ENCODE data around the gene NRIP2. TPM values are rescaled to one million over a fixed set of nuclear protein-coding genes. Genes with fewer than 3 reads are reported as not detected.

Gene NRIP2
- not detected in 5 replicates for total RNA-seq (2022; extraction: Qiagen RNA extraction; ENCODE audit: low read depth)

GRCh38 chr12:2834581-2835491, at the start of gene NRIP2:
TSS of gene NRIP2 (minus strand) at chr12:2835035. CDS start at chr12:2834983, 52 bp downstream.

DNA sequence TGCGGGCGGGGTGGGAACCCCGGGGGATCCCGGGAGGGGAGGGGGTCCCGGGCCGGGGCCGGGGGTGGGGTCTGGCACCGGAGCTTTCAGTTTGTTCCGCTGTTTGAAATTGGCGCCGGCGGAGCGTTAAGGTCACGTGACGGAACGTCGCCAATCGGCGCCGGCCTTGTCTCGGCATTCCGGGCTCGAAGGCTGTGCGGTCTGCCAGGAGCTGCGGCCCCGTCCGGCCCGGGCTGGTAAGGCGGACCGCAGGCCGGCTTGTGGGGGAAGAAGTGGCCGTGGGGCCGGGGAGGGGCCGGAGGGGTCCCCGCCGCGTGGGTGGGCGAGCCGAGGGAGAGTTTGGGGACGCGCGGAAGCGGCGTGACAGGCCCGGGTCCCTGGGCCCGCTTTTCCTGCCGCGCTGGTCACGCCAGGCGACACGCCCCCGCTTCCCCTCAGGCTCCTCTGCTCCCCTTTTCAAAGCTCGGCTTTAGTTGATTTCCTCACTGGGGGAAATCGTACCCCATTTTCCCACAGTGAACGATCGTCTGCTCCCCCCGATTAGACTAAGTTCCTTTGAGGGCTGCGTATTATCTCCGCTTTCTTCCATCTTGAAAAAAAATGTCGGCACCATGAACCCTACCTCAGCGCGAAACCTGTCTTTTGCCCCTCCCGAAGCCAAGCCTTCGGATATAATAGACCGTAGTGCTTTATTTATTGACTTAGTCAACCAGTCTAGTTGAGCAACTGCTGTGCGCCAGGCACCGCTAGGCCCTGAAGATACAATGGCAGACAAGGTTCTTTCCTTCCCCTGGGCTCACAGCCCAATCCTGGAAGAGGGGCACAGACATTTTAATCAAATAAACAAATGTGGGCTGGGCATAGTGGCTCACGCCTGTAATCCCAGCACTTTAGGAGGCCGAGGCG, 42.5 kb upstream of the NRIP2 start, which contains the start of the genes FOXM1 and RHNO1:
TSS of gene FOXM1 (minus strand) at position 128 of the 906 bp plus-strand sequence. CDS start 2,696 bp downstream, outside the sequence.
TSS of gene RHNO1 (plus strand) at position 177 of the 906 bp plus-strand sequence. CDS start 8,144 bp downstream, outside the sequence.

DNA sequence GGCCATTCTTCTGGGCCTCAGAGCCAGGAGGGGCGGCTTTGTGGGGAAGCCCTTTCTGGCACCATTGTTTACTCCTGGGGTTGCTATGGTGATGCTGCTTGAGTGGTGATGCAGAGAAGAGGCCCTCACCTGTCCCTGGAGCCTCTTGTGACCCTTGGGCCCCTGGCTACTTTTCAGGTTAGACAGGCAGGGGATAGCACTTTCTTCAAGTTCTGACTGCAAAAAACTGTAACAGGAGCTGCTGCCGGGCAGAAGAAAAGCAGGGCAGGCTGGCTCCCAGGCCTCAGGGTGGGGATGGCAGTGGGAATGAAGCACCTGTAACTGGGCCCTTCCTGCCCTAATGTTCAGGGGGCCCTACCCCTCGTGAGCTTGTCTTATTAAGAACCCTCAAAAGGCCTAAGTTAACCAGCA, 22.2 kb upstream of the NRIP2 start, which contains the start of gene TEX52:
TSS of gene TEX52 (minus strand) at position 19 of the 411 bp plus-strand sequence. CDS start at position 6, 13 bp downstream.

DNA sequence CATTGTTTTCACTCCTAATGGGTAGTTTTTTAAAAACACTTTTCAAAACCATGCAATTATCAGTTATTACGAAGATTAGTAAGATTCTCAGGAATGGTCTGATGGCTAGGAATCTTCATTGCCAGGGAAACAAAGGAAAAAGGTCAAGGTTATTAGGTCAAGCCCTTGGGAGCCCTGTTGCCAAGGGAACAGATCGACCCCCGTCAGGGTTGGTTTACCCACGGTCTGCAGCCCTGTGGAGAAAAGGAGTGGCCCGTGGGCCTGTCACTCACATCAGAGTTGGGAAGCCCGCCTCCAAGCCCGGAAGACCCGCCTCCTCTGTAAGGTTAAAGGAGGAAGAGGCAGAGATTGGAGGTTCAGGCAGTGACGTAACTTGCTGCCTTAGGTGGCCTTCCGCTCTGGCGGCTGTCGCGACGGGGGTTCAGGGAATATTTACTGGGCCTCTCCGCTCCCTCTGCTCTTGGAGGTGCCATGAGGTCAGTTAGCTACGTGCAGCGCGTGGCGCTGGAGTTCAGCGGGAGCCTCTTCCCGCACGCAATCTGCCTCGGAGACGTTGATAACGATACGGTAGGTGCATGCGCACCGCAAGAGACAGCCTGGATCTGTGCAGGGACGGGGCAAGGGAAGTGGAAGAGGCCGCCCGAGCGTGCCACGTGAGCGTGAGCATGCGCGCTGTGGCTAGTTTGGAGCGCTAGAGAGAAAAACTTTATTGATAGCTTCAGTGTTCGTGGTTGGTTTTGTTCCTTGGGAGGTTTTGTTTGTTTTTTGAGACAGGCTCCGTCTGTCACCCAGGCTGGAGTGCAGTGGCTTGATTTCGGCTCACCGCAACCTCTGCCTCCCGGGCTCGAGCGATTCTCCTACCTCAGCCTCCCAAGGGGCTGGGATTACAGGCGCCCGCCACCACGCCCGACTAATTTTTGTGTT, 22.3 kb downstream of the NRIP2 start, which contains the start of gene ITFG2:
TSS of gene ITFG2 (plus strand) at position 379 of the 924 bp plus-strand sequence. CDS start at position 472, 93 bp downstream.

GRCh38 chr12:2794736-2795289, 40.0 kb downstream of the NRIP2 start, which contains the start of gene FKBP4:
TSS of gene FKBP4 (plus strand) at chr12:2794970. CDS start at chr12:2795140, 170 bp downstream.

Other genes with a start within 250 kb of the NRIP2 start
- gene FKBP4, start 40.1 kb downstream of the NRIP2 start, total RNA-seq (2022; extraction: Qiagen RNA extraction; ENCODE audit: low read depth): 105 to 131 TPM (median 114 TPM) in 5 replicates
- gene ITFG2, start 22.4 kb downstream of the NRIP2 start, total RNA-seq (2022; extraction: Qiagen RNA extraction; ENCODE audit: low read depth): 11.9 to 19.2 TPM (median 18.4 TPM) in 5 replicates
- gene TEX52, start 22.0 kb upstream of the NRIP2 start, total RNA-seq (2022; extraction: Qiagen RNA extraction; ENCODE audit: low read depth): not detected in 5 replicates
- 77.0 to 96.8 TPM (median 92.7 TPM) in 5 replicates for gene FOXM1, start 42.1 kb upstream of the NRIP2 start, total RNA-seq (2022; extraction: Qiagen RNA extraction; ENCODE audit: low read depth)
- gene RHNO1, start 42.2 kb upstream of the NRIP2 start, total RNA-seq (2022; extraction: Qiagen RNA extraction; ENCODE audit: low read depth): 39.8 to 49.6 TPM (median 45.7 TPM) in 5 replicates
- gene TULP3, start 55.9 kb upstream of the NRIP2 start, total RNA-seq (2022; extraction: Qiagen RNA extraction; ENCODE audit: low read depth): 18.1 to 21.4 TPM (median 20.3 TPM) in 5 replicates
- gene TEAD4, start 124.4 kb upstream of the NRIP2 start, total RNA-seq (2022; extraction: Qiagen RNA extraction; ENCODE audit: low read depth): 37.2 to 51.6 TPM (median 49.0 TPM) in 5 replicates
- 23.0 to 50.7 TPM (median 43.2 TPM) in 5 replicates for gene TSPAN9, start 242.3 kb upstream of the NRIP2 start, total RNA-seq (2022; extraction: Qiagen RNA extraction; ENCODE audit: low read depth)